Activated naive CD4-positive, alpha-beta T cell treated with anti-CD3 and anti-CD28 coated beads, Interleukin-2, amount 50 U/mL, for 72 hours (primary cell): ENCODE results near the gene CAMP. TPM values are rescaled to one million over a fixed set of nuclear protein-coding genes. Genes with fewer than 3 reads are reported as not detected.
"Not testable (repeated sequence)": the region's sequence is repeated elsewhere in the genome, so short reads cannot be mapped to it uniquely, and the experiment has no call there.

Experiments
- ATAC-seq, 2 donors: fragments of 150-1000 bp; cut with Tn5 transposase; 2 replicates each; pipeline ENCODE4 v1.10.0; 2021; ENCODE audit warnings: mild to moderate bottlenecking in 2 of 2, moderate library complexity in 2 of 2
- DNase-seq, 2 donors: peaks; one replicate each; pipeline ENCODE4 v3.0.0; 2021 to 2022; ENCODE audit warnings: low spot score in 2 of 2
- H3K27ac Mint-ChIP-seq, 2 donors: one replicate each; pipeline ENCODE4 v1.8.0; 2022; ENCODE audit warnings: mild to moderate bottlenecking in 2 of 2, mixed read lengths in 2 of 2
- H3K36me3 Mint-ChIP-seq, 2 donors: one replicate each; pipeline ENCODE4 v1.8.0; 2022; ENCODE audit warnings: mixed read lengths in 2 of 2
- H3K9me3 Mint-ChIP-seq, 2 donors: one replicate each; pipeline ENCODE4 v1.8.0; 2022; ENCODE audit warnings: mixed read lengths in 2 of 2
- total RNA-seq, 2 donors: library from RNA; stranded (reverse); gene quantifications; one replicate each; pipeline ENCODE4 v1.2.3, GENCODE V29; 2022

Gene CAMP
- total RNA-seq, 2 donors from 2014 or later = not detected

DNA sequence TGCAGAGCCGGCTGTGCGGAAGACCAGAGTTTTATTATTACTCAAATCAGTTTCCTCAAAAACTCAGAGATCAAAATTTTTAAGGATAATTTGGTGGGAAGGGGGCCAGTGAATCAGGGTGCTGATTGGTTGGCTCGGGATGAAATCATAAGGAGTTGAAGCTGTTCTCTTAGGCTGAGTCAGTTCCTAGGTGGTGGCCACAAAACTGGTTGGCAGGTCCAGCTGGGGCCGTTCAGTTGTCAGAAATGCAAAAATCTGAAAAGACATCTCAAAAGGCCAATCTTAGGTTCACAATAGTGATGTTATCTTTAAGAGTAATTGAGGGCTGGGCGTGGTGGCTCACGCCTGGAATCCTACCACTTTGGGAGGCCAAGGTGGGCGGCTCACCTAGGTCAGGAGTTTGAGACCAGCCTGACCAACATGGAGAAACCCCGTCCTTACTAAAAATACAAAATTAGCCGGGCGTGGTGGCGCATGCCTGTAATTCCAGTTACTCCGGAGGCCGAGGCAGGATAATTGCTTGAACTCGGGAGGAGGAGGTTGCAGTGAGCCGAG, 15.3 kb downstream of the CAMP start:
- Mint-ChIP-seq H3K9me3 (no peaks in the 10 kb centered on the region), H3K36me3 (no peaks in the 10 kb centered on the region), H3K27ac (no peak overlapping the region)
- ATAC-seq (no peak), DNase-seq (no peak)

DNA sequence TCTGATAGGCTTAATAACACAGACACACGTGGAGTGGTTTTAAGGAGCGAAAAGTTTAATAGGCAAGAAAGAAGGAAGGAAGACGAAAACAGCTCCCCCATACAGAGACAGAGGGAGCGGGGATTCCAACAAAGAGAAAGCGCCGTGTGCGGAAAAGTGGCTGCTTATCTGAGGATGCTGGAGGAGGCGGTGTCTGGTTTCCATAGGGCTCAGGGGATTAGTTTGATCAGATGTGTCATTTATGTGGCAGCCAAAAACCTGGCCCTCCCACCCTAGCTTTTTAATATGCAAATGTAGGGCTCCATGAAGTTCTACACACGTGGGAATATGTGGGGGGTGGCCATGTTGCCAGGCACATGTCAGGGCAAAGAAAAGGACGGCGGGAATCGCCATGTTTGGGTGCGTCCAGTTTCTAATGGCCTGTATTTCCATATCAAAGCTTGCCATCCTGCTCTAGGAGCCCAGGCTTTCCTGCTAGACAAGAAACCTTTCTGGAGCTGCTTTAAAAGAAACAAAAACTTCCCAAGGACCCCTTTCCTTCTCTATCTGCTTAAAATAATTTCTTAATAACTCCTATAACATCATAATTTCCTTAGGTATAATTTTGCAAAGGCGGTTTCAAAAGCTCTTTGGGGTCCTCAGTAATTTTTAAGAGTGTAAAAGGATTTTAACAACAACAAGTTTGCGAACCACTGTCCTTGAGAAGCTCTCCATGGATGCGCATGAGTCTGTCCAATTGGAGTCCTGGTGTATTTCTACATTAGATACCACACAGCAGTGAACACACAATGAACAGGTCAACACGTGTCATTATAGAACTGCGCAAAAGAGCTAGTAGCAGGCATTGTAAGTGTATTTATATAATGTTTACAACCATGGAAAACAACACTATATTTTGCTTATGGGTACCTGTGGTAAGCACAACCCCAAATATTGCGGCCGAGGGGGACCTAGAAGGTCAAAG, 17.0 kb downstream of the CAMP start:
- no peak for DNase-seq
- no peaks in the 10 kb centered on the region for H3K9me3 Mint-ChIP-seq
- peaks cover 0 to 2% of the 10 kb centered on the region in 2 donors for H3K36me3 Mint-ChIP-seq
- peak overlapping the region; percentile 9 to 86 for H3K27ac Mint-ChIP-seq
- ATAC-seq = peak; percentile 11

DNA sequence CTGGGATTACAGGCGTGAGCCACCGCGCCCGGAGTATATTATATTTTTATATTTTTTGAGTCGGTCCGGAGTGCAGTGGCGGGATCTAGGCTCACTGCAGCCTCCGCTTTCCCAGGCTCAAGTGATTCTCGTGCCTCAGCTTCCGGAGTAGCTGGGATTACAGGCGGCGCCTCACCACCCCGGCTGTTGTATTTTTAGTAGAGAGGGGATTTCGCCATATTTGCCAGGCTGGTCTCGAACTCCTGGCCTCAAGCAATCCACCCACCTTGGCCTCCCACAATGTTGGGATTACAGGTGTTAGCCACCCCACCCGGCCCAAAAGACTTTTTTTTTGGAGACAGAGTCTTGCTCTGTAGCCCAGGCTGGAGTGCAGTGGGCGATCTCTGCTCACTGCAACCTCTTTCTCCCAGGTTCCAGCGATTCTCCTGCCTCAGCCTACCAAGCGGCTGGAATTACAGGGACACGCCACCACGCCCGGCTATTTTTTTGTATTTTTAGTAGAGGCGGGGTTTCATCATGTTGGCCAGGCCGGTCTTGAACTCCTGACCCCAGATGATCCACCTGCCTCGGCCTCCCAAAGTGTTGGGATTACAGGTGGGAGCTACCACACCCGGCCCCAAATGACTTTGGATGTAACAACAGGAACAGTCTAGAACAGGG, 18.6 kb downstream of the CAMP start:
- no peak for ATAC-seq
- peak in 1 of 2 donors; percentile 12 for DNase-seq
- peak overlapping the region; percentile 55 to 86 for H3K27ac Mint-ChIP-seq

DNA sequence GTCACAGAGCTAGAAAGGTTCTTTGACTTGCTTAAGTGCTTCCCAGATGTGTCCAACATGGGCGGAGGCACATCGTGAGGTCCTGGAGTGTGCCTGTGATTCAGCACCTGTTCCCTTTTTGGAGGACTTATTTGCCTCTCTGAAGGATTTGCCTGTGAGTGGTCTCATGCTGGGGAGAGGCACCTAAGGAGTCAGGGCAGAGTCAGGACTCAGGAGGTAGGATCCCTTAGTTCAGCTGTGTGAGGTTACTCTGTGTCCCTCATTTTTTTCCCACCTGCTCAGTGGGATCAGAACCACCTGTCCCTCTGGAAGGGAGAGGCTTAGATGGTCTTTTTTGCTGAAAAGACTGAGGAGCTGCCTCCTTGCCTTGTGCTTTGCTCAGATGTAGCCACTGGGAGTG, 20.6 kb downstream of the CAMP start:
- ATAC-seq = no peak
- H3K9me3 Mint-ChIP-seq = no peaks in the 10 kb centered on the region
- no peak overlapping the region for H3K27ac Mint-ChIP-seq
- DNase-seq = no peak
- H3K36me3 Mint-ChIP-seq = peaks cover 0 to 17% of the 10 kb centered on the region in 2 donors

More for the DNA sequence above, 18.6 kb downstream of the CAMP start:
- H3K36me3 Mint-ChIP-seq = peaks cover 0 to 8% of the 10 kb centered on the region in 2 donors
- H3K9me3 Mint-ChIP-seq = no peaks in the 10 kb centered on the region

DNA sequence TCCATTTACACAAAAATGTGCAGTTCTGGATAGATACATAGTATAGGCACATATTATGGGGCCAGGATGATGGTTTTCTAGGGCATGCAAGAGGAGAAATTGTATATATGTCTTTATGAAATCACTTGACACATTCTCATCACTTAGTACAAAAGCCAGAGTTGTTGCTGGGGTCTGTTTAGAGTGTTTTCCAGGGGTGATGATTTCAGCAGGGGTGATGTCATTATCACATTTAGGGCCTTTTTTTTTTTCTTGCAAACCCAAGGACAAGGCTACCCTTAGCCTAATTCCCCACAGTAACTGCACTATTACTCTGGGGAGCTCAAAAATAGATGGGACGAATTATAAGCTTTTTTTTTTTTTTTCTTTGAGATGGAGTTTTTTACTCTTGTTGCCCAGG, 21.2 kb downstream of the CAMP start:
- H3K27ac Mint-ChIP-seq = peak overlapping the region in 1 of 2 donors; percentile 26
- no peak for DNase-seq
- peaks cover 0 to 17% of the 10 kb centered on the region in 2 donors for H3K36me3 Mint-ChIP-seq
- no peaks in the 10 kb centered on the region for H3K9me3 Mint-ChIP-seq
- ATAC-seq = no peak

DNA sequence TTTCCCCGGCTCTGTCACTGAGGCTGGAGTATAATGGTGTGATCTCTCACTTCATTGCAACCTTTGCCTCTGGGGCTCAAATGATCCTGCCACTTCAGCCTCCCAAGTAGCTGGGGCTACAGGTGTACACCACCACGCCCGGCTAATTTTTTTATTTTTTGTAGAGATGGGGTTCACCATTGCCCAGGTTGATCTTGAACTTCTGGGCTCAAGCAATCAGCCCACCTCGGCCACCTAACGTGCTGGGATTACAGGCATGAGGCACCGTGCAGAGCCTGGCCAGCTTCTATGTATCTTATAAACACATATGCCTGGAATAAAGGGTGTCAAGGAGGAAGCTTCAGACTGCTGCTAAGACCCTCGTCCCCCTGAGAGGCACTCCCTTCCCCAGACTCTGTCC, 21.8 kb downstream of the CAMP start:
- Mint-ChIP-seq H3K36me3 (peaks cover 0 to 18% of the 10 kb centered on the region in 2 donors), H3K9me3 (no peaks in the 10 kb centered on the region), H3K27ac (peak overlapping the region in 1 of 2 donors; percentile 12)
- ATAC-seq (no peak), DNase-seq (no peak)

DNA sequence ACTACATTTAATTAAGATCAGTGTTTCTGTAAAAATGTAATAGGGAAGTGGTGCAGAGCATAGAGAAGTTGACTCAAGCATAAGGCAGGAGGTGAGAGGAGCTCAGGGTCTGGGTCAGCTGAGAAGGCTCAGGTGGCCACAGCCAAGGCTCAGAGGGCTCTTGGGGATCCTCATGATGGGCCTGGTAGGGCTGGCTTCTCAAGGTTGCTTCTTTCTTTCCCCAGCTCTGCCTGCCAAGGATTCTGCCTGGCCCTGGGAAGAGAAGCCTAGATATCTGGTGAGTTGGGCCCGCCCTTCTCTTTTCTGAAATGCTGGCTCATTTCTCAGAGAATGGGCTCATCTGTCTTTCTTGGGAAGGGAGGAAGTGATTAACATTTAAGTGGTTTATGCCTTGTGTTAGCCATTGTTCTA, 24.1 kb downstream of the CAMP start:
- Mint-ChIP-seq H3K36me3 (peaks cover 0 to 31% of the 10 kb centered on the region in 2 donors), H3K27ac (peak overlapping the region in 1 of 2 donors; percentile 22), H3K9me3 (no peaks in the 10 kb centered on the region)
- no peak for DNase-seq
- peak; percentile 53 to 54 for ATAC-seq

DNA sequence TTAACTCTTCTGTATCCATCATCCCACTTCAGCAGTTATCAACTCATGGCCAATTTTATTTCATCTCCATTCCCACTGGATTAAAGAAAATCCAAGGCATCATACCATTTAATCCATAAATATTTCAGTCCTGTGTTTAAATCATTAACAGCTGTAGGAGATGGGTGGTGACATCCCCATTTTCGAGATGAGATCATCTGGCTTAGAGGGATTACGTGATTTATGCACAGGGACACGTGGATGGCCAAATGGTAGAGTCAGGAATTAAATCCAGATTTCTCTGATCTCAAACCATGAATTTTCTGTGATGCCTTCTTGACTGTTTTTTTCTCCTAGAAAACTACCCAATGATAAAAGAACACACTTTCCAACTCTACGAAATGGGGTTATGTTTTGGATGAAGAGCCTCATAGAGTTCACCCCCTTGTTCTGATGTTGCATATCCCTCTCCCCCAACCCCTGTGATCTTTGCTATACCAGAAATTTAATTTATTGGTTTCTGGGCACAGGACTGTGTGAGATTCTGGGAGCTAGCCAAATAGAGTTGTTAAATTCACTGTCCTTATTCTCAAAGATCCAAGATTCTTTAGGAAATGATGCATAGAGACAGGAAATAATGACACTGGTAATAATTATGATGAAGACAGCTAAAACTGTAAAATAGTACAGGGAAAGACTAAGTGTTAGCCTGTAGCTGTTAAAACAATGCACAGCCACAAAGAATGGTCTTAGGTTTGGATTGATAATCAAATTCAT, 25.0 kb downstream of the CAMP start:
- Mint-ChIP-seq H3K27ac (peak overlapping the region in 1 of 2 donors; percentile 46), H3K9me3 (no peaks in the 10 kb centered on the region), H3K36me3 (peaks cover 0 to 39% of the 10 kb centered on the region in 2 donors)
- DNase-seq (no peak), ATAC-seq (no peak)

DNA sequence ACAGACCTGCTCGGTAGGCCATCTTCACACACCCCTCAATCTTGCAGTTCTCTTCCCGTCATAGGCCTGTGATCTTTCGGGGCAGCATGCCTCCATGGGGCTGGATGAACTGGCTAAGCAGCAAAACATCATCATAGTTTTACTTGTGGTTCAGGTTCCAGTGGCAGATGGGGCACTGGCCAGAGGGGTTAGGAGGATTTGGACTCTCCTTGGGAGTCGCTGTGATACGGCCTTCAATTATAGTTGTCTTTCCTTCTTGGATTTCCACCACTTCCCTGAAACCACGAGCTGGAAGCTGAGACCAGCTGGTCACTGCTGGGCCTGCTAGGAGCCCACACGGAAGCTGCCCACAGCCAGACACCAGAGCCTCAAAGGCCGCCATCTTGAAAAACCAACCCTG, 33.3 kb downstream of the CAMP start:
- no peak for ATAC-seq
- no peak for DNase-seq
- Mint-ChIP-seq H3K27ac (no peak overlapping the region), H3K36me3 (peaks cover 7 to 61% of the 10 kb centered on the region in 2 donors), H3K9me3 (no peaks in the 10 kb centered on the region)

DNA sequence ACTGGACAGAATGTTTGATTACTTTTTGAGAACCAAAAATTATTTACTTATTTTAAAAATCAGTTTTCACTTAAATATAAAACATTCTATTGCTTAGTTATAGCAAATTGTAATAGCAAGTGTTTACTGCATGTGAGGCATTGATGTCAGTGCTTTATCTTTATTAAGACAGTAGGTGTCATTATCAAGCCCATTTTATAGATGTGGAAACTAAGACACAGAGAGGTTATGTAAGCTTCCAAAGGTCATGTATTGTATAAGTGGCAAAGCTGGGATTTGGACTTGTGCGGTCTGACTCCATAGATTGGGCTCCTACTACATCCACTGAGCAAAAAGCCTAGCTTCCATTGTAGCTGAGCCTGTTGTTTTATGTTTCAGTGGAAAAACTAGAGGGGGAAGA, 35.2 kb downstream of the CAMP start:
- Mint-ChIP-seq H3K36me3 (peaks cover 7 to 51% of the 10 kb centered on the region in 2 donors), H3K27ac (no peak overlapping the region), H3K9me3 (no peaks in the 10 kb centered on the region)
- ATAC-seq (no peak), DNase-seq (no peak)

DNA sequence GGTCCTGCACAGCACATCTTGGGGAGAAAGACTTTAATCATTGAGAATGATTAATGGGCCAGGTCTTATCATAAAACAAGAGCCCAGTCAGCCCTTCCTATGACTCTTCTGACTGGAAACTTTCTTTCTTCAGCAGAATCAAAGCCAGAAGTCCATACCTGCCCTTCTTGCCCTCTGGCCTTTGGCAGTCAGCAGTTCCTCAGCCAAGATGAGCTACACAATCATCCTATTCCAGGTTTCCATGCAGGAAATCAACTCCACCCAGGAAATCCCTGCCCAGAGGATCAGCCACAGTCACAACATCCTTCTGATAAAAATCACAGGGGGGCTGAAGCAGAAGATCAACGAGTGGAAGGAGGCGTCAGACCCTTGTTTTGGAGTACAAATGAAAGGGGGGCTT, 44.5 kb downstream of the CAMP start:
- ATAC-seq (peak in 1 of 2 donors; percentile 8), DNase-seq (no peak)
- H3K9me3 Mint-ChIP-seq = no peaks in the 10 kb centered on the region
- H3K27ac Mint-ChIP-seq = peak overlapping the region; percentile 89 to 91
- peaks cover 11 to 35% of the 10 kb centered on the region in 2 donors for H3K36me3 Mint-ChIP-seq

DNA sequence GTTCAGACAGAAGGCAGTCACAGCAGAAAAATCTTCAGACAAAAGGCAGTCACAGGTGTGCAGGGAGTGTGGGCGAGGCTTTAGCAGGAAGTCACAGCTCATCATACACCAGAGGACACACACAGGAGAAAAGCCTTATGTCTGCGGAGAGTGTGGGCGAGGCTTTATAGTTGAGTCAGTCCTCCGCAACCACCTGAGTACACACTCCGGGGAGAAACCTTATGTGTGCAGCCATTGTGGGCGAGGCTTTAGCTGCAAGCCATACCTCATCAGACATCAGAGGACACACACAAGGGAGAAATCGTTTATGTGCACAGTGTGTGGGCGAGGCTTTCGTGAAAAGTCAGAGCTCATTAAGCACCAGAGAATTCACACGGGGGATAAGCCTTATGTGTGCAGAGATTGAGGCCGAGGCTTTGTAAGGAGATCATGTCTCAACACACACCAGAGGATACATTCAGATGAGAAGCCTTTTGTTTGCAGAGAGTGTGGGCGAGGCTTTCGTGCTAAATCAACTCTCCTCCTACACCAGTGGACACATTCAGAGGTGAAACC, 45.2 kb downstream of the CAMP start:
- H3K36me3 Mint-ChIP-seq = peaks cover 11 to 35% of the 10 kb centered on the region in 2 donors

DNA sequence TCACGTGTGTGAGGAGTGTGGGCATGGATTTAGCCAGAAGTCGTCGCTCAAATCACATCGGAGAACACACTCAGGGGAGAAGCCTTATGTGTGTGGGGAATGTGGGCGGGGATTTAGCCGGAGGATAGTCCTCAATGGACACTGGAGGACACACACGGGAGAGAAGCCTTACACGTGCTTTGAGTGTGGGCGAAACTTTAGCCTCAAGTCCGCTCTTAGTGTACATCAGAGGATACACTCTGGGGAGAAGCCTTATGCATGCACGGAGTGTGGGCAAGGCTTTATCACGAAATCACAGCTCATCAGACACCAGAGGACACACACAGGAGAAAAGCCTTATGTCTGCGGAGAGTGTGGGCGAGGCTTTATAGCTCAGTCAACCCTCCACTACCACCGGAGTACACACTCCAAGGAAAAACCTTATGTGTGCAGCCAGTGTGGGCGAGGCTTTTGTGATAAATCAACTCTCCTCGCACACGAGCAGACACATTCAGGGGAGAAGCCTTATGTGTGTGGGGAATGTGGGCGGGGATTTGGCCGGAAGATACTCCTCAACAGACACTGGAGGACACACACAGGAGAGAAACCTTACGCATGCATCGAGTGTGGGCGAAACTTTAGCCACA, 45.8 kb downstream of the CAMP start:
- Mint-ChIP-seq H3K27ac (peak overlapping the region; percentile 89 to 91), H3K9me3 (no peaks in the 10 kb centered on the region), H3K36me3 (peaks cover 7 to 30% of the 10 kb centered on the region in 2 donors)
- peak; percentile 55 to 59 for ATAC-seq
- DNase-seq = peak; percentile 48 to 71

More for the DNA sequence above, 45.2 kb downstream of the CAMP start:
- no peaks in the 10 kb centered on the region for H3K9me3 Mint-ChIP-seq
- peak; percentile 80 to 88 for DNase-seq
- peak overlapping the region; percentile 89 to 91 for H3K27ac Mint-ChIP-seq
- peak; percentile 88 to 92 for ATAC-seq

DNA sequence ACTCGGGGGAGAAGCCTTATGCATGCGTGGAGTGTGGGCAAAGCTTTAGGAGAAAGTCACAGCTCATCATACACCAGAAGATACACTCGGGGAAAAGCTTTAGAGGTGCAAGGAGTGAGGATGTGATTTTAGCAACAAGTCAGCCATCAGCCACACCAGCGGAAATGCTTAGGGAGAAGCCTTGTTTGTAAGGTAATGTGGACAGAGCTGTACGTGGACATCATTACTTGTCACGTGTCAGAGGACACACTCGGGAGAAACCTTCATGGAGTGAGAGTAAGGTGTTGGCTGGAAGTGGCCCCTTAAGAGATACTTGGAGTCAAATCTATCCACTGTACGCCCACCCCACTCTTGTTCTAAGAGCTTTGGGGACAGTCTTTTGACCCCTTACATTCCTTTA, 46.3 kb downstream of the CAMP start:
- H3K36me3 Mint-ChIP-seq = peaks cover 5 to 27% of the 10 kb centered on the region in 2 donors
- no peak for ATAC-seq
- peak overlapping the region; percentile 89 to 91 for H3K27ac Mint-ChIP-seq
- DNase-seq = no peak
- H3K9me3 Mint-ChIP-seq = no peaks in the 10 kb centered on the region

DNA sequence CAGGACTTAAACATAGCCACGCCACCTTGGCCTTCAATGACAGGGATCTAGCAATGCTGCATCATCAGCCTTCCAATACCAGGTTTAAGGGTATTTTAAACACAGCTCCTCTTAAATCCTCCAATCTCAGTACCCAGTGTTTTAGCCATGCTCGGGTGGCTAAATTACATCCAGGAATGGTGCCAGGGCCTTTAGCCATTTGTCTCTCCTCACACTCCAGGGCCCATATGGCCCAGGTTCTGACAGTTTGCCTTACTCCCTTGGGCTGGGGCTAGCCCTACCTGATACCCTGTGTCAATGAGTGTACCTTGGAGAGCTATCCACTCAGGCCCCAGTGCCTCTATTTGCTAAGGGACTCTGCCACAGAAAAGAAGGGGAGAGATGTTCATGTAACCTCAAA, 47.0 kb downstream of the CAMP start:
- Mint-ChIP-seq H3K36me3 (peaks cover 5 to 27% of the 10 kb centered on the region in 2 donors), H3K27ac (peak overlapping the region in 1 of 2 donors; percentile 70), H3K9me3 (no peaks in the 10 kb centered on the region)
- no peak for DNase-seq
- no peak for ATAC-seq

DNA sequence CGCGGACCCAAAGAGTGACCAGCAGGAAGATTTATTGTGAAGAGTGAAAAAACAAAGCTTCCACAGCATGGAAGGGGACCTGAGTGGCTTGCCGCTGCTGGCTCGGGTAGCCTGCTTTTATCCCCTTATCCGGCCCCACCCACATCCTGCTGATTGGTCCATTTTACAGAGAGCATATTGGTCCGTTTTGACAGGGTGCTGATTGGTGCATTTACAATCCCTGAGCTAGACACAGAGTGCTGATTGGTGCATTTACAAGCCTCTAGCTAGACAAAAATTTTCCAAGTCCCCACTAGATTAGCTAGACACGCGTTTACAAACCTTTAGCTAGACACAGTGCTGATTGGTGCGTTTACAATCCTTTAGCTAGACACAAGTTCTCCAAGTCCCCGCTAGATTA, 47.9 kb downstream of the CAMP start:
- not testable (repeated sequence) for ATAC-seq, H3K27ac Mint-ChIP-seq, DNase-seq, H3K9me3 Mint-ChIP-seq
- peaks cover 5 to 27% of the 10 kb centered on the region in 2 donors for H3K36me3 Mint-ChIP-seq
